ENCODE data around the gene PPP4R3C.
"Not testable (repeated sequence)": the region's sequence is repeated elsewhere in the genome, so short reads cannot be mapped to it uniquely, and the experiment has no call there.

The PPP4R3C gene

DNA sequence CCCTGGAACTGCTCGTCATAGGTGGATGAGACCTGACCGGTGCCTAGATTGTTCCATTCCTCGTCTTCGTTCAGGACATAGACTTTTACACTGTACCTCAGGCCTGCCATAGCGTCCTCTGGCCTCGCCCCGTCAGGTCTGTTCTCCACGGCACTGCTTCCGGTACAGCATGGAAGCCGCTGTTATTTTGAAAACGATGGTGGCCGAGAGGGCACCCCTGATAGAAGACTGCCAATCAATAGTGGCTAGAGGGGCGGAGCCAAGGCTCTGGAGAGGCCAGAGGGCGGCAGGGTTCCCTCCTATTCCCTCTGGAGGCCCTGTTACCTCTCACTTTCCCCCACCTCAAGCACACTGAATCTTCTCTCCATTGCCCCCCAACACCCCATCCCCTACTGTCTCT lies at the start of gene PPP4R3C:
Gene PPP4R3C, minus strand, starts transcription at position 155 of the 400 bp plus-strand sequence. Its CDS starts 45 bp downstream, at position 110.
- no peaks in the 10 kb centered on the region for H3K4me1 ChIP-seq (ENCODE audit: control insufficient read depth, insufficient read depth, low read length)
- no CpG with 5 or more reads among the region's 14 CpGs for WGBS (ENCODE audit: insufficient coverage, insufficient read length)
- H3K36me3 ChIP-seq (ENCODE audit: control insufficient read depth, insufficient read depth, low read length): no peaks in the 10 kb centered on the region
- H3K27ac ChIP-seq (ENCODE audit: low read length): no peak within 1 kb of the TSS
- no peak within 1 kb of the TSS for H3K4me3 ChIP-seq (ENCODE audit: low read length)
- no peaks in the 10 kb centered on the region for H3K27me3 ChIP-seq (ENCODE audit: control insufficient read depth, insufficient read depth, low read length)
- no peak for DNase-seq (ENCODE audit: low read depth, low spot score)
- H3K9me3 ChIP-seq (ENCODE audit: control insufficient read depth, insufficient read depth, low read length): no peaks in the 10 kb centered on the region

DNA sequence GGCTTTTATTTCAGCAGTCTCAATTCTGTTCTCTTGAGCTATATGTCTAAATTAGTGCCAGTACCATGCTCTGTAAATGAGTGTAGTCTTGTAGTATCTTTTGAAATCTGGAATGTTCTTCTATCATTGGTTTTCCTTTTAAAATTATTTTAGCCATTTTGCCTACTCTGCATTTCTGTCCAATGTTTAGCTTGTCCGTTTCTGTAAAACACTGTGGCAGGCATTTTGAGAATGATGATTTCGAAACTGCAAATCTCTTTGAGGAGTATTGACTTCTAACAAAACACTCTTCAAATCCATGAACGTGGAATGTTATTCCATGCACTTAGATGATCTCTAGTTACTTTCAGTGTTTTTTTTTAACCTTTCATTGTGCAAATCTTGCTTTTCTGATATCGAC lies 28.3 kb upstream of the PPP4R3C start:
- no peaks in the 10 kb centered on the region for H3K4me1 ChIP-seq (ENCODE audit: control insufficient read depth, insufficient read depth, low read length)
- H3K9me3 ChIP-seq (ENCODE audit: control insufficient read depth, insufficient read depth, low read length): no peaks in the 10 kb centered on the region
- no CpG with 5 or more reads among the region's 4 CpGs for WGBS (ENCODE audit: insufficient coverage, insufficient read length)
- H3K27ac ChIP-seq (ENCODE audit: low read length): no peak overlapping the region
- H3K4me3 ChIP-seq (ENCODE audit: low read length): no peak overlapping the region
- no peak for DNase-seq (ENCODE audit: low read depth, low spot score)
- H3K27me3 ChIP-seq (ENCODE audit: control insufficient read depth, insufficient read depth, low read length): no peaks in the 10 kb centered on the region
- no peaks in the 10 kb centered on the region for H3K36me3 ChIP-seq (ENCODE audit: control insufficient read depth, insufficient read depth, low read length)

DNA sequence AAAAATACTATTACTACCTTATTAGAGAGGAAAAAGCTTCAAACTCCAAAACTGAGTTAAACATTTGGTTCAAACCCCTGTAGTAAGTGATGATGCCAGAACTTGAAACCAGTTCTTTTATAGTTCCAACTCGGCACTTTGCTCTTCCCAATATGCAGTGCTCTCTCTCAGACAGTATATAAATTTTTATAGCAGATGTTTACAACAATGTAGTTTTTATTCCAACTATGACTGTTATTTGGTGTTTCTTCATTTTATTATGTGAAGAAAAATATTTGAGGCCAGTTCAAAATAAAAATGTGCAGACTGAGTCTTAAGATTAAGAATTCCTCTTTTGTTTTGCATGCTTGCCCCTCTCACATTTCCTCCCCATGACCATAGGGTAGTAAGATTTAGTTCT lies 2.9 kb upstream of the PPP4R3C start:
- H3K4me3 ChIP-seq (ENCODE audit: low read length): no peak overlapping the region
- H3K9me3 ChIP-seq (ENCODE audit: control insufficient read depth, insufficient read depth, low read length): no peaks in the 10 kb centered on the region
- no peak overlapping the region for H3K27ac ChIP-seq (ENCODE audit: low read length)
- H3K27me3 ChIP-seq (ENCODE audit: control insufficient read depth, insufficient read depth, low read length): no peaks in the 10 kb centered on the region
- no CpG with 5 or more reads among the region's 1 CpG for WGBS (ENCODE audit: insufficient coverage, insufficient read length)
- DNase-seq (ENCODE audit: low read depth, low spot score): no peak
- no peaks in the 10 kb centered on the region for H3K36me3 ChIP-seq (ENCODE audit: control insufficient read depth, insufficient read depth, low read length)
- no peaks in the 10 kb centered on the region for H3K4me1 ChIP-seq (ENCODE audit: control insufficient read depth, insufficient read depth, low read length)

DNA sequence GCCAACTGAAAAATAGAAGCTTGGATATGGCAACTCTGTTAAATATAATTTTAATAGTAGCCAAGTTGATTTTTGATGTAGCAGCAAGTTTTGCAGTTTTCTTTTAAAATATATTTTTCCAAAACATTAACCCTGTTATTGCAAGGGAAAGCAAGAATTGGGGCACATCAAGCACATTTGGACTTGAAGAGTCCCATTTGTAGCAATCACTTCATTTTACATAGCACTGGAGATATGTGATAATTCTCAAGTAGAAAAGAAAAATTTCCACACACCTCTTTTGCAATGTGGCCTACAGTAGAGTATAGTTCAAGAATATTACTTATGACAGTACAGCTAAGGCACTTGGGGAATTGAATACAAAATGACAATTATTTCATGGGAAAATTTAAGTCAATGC lies 1.9 kb upstream of the PPP4R3C start:
- no peaks in the 10 kb centered on the region for H3K36me3 ChIP-seq (ENCODE audit: control insufficient read depth, insufficient read depth, low read length)
- H3K4me3 ChIP-seq (ENCODE audit: low read length): no peak overlapping the region
- no peak overlapping the region for H3K27ac ChIP-seq (ENCODE audit: low read length)
- no peak for DNase-seq (ENCODE audit: low read depth, low spot score)
- H3K4me1 ChIP-seq (ENCODE audit: control insufficient read depth, insufficient read depth, low read length): no peaks in the 10 kb centered on the region
- H3K27me3 ChIP-seq (ENCODE audit: control insufficient read depth, insufficient read depth, low read length): no peaks in the 10 kb centered on the region
- H3K9me3 ChIP-seq (ENCODE audit: control insufficient read depth, insufficient read depth, low read length): no peaks in the 10 kb centered on the region

DNA sequence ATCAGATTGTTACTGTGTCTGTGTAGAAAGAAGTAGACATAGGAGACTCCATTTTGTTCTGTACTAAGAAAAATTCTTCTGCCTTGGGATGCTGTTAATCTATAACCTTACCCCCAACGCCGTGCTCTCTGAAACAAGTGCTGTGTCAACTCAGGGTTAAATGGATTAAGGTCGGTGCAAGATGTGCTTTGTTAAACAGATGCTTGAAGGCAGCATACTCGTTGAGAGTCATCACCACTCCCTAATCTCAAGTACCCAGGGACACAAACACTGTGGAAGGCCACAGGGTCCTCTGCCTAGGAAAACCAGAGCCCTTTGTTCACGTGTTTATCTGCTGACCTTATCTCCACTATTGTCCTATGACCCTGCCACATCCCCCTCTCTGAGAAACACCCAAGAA lies 4.0 kb downstream of the PPP4R3C start:
- not testable (repeated sequence) for DNase-seq (ENCODE audit: low read depth, low spot score); H3K36me3 ChIP-seq (ENCODE audit: control insufficient read depth, insufficient read depth, low read length); H3K27me3 ChIP-seq (ENCODE audit: control insufficient read depth, insufficient read depth, low read length); H3K4me3 ChIP-seq (ENCODE audit: low read length); H3K4me1 ChIP-seq (ENCODE audit: control insufficient read depth, insufficient read depth, low read length); H3K9me3 ChIP-seq (ENCODE audit: control insufficient read depth, insufficient read depth, low read length); H3K27ac ChIP-seq (ENCODE audit: low read length)
- WGBS (ENCODE audit: insufficient coverage, insufficient read length): no CpG with 5 or more reads among the region's 5 CpGs

DNA sequence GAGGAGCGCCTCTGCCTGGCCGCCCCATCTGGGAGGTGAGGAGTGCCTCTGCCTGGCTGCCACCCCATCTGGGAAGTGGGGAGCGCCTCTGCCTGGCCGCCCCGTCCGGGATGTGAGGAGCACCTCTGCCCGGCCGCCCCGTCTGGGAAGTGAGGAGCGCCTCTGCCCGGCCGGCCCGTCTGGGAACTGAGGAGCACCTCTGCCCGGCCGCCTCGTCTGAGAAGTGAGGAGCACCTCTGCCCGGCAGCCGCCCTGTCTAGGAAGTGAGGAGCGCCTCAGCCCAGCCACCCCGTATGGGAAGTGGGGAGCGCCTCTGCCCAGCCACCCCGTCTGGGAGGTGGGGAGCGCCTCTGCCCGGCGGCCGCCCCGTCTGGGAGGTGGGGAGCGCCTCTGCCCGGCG lies 4.6 kb downstream of the PPP4R3C start:
- not testable (repeated sequence) for H3K27ac ChIP-seq (ENCODE audit: low read length); H3K4me1 ChIP-seq (ENCODE audit: control insufficient read depth, insufficient read depth, low read length); DNase-seq (ENCODE audit: low read depth, low spot score); H3K27me3 ChIP-seq (ENCODE audit: control insufficient read depth, insufficient read depth, low read length); H3K9me3 ChIP-seq (ENCODE audit: control insufficient read depth, insufficient read depth, low read length); H3K4me3 ChIP-seq (ENCODE audit: low read length); H3K36me3 ChIP-seq (ENCODE audit: control insufficient read depth, insufficient read depth, low read length)
- no CpG with 5 or more reads among the region's 30 CpGs for WGBS (ENCODE audit: insufficient coverage, insufficient read length)

DNA sequence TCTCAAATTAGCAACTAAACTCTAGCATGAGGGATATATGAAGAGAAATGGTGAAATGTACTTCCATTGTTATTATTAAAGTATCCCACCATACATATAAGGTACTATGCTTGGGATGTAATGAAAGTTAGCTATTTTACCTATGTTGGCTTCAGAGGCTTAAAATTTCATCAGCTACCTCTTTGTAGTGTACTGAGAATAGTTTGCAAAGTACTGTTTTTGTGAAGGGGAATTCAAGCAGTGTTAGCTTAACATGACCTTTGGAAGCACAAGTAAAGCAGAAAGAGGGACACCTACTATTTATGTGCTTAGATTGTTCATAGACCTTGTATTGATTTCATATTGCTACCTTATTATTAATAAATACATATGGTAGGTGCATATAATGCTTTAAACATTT lies 11.8 kb downstream of the PPP4R3C start:
- Histone ChIP-seq H3K4me1 (ENCODE audit: control insufficient read depth, insufficient read depth, low read length) (no peaks in the 10 kb centered on the region), H3K27ac (ENCODE audit: low read length) (no peak overlapping the region), H3K36me3 (ENCODE audit: control insufficient read depth, insufficient read depth, low read length) (no peaks in the 10 kb centered on the region), H3K9me3 (ENCODE audit: control insufficient read depth, insufficient read depth, low read length) (no peaks in the 10 kb centered on the region), H3K4me3 (ENCODE audit: low read length) (no peak overlapping the region), H3K27me3 (ENCODE audit: control insufficient read depth, insufficient read depth, low read length) (no peaks in the 10 kb centered on the region)
- DNase-seq (ENCODE audit: low read depth, low spot score): no peak

DNA sequence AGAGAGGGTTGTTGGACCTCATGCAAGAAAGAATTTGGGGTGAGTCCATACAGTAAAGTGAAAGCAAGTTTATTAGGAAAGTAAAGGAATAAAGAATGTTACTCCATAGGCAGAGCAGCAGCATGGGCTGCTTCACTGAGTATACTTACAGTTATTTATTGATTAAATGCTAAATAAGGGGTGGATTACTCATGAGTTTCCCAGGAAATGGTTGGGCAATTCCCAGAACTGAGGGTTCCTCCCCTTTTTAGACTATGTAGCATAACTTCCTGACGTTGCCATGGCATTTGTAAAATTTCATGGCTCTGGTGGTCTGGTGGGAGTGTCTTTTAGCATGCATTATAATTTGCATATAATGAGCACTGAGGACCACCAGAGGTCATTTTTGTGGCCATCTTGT lies 16.7 kb downstream of the PPP4R3C start:
- no peaks in the 10 kb centered on the region for H3K9me3 ChIP-seq (ENCODE audit: control insufficient read depth, insufficient read depth, low read length)
- H3K4me1 ChIP-seq (ENCODE audit: control insufficient read depth, insufficient read depth, low read length): no peaks in the 10 kb centered on the region
- no peak for DNase-seq (ENCODE audit: low read depth, low spot score)
- H3K4me3 ChIP-seq (ENCODE audit: low read length): no peak overlapping the region
- H3K36me3 ChIP-seq (ENCODE audit: control insufficient read depth, insufficient read depth, low read length): no peaks in the 10 kb centered on the region
- no CpG with 5 or more reads among the region's 1 CpG for WGBS (ENCODE audit: insufficient coverage, insufficient read length)
- no peak overlapping the region for H3K27ac ChIP-seq (ENCODE audit: low read length)
- no peaks in the 10 kb centered on the region for H3K27me3 ChIP-seq (ENCODE audit: control insufficient read depth, insufficient read depth, low read length)

DNA sequence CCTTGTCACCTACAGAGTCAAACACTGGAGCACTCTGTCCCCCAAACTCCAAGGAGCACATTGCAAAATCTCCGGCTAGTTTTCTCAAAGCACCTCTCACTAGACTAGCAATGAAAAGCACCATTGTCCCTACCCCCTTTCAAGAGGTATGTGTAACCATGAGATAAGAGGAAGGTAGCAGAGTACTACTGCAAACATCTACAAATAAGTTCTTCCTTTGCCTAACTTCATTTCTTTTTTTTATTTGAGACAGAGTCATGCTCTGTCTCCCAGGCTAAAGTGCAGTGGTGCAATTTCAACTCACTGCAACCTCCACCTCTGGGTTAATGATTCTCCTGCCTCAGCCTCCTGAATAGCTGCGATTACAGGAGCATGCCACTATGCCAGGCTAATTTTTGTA lies 17.7 kb downstream of the PPP4R3C start:
- no peak for DNase-seq (ENCODE audit: low read depth, low spot score)
- H3K27ac ChIP-seq (ENCODE audit: low read length): no peak overlapping the region
- H3K4me1 ChIP-seq (ENCODE audit: control insufficient read depth, insufficient read depth, low read length): no peaks in the 10 kb centered on the region
- no peaks in the 10 kb centered on the region for H3K27me3 ChIP-seq (ENCODE audit: control insufficient read depth, insufficient read depth, low read length)
- H3K4me3 ChIP-seq (ENCODE audit: low read length): no peak overlapping the region
- WGBS (ENCODE audit: insufficient coverage, insufficient read length): no CpG with 5 or more reads among the region's 2 CpGs
- H3K36me3 ChIP-seq (ENCODE audit: control insufficient read depth, insufficient read depth, low read length): no peaks in the 10 kb centered on the region
- no peaks in the 10 kb centered on the region for H3K9me3 ChIP-seq (ENCODE audit: control insufficient read depth, insufficient read depth, low read length)

DNA sequence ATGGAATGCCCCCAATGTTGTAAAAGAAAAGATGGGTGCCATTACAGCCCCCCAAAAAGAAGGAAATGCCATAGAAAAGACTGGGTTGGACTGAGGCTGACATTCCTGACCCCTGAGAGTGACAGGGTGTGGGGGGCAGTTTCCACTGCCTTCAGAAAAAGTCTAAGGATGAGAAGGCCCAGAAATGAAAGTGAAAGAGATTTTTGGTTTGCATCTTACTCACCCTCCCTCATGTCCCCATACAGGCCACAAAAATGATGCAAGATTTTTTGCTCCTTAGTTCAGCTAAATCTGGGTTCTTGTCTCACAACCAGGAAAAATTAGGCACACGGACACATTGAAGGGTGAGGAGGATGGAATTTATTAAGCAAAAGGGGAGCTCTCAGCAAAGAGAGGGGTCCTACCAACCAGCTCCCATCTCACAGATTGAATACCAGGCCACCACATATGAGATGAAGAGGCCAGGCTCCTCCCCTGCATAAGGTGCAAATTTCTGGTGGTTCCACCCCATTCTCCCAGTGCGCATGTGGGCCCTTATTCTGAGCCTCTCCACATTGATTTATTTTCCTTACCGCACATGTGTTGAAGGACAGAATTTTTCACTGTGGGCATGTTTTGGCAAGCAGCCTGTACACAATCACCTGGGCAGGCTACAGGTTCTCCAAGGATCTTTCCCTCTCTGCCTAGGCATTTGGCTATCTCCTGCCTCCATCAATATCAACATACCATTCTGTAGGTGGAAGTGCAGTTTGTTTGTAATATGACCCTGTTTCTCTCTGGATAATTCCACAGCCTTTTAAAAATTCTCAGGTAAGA lies 18.8 kb downstream of the PPP4R3C start:
- Histone ChIP-seq H3K27ac (ENCODE audit: low read length) (no peak overlapping the region), H3K27me3 (ENCODE audit: control insufficient read depth, insufficient read depth, low read length) (no peaks in the 10 kb centered on the region), H3K4me3 (ENCODE audit: low read length) (no peak overlapping the region), H3K4me1 (ENCODE audit: control insufficient read depth, insufficient read depth, low read length) (no peaks in the 10 kb centered on the region), H3K36me3 (ENCODE audit: control insufficient read depth, insufficient read depth, low read length) (no peaks in the 10 kb centered on the region), H3K9me3 (ENCODE audit: control insufficient read depth, insufficient read depth, low read length) (no peaks in the 10 kb centered on the region)
- WGBS (ENCODE audit: insufficient coverage, insufficient read length): no CpG with 5 or more reads among the region's 3 CpGs
- DNase-seq (ENCODE audit: low read depth, low spot score): no peak

DNA sequence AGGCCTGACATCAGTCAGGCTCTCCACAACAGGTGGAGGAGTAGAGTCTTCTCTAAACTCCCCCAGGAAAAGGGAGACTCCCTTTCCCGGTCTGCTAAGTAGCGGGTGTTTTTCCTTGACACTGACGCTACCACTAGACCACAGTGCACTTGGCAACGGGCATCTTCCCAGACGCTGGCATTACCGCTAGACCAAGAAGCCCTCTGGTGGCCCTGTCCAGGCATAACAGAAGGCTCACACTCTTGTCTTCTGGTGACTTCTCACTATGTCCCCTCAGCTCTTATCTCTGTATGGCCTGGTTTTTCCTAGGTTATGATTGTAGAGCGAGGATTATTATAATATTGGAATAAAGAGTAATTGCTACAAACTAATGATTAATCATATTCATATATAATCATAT lies 20.7 kb downstream of the PPP4R3C start:
- not testable (repeated sequence) for H3K27me3 ChIP-seq (ENCODE audit: control insufficient read depth, insufficient read depth, low read length); H3K4me3 ChIP-seq (ENCODE audit: low read length); H3K4me1 ChIP-seq (ENCODE audit: control insufficient read depth, insufficient read depth, low read length); H3K27ac ChIP-seq (ENCODE audit: low read length); H3K36me3 ChIP-seq (ENCODE audit: control insufficient read depth, insufficient read depth, low read length); H3K9me3 ChIP-seq (ENCODE audit: control insufficient read depth, insufficient read depth, low read length); DNase-seq (ENCODE audit: low read depth, low spot score)
- no CpG with 5 or more reads among the region's 7 CpGs for WGBS (ENCODE audit: insufficient coverage, insufficient read length)

Data from iPS DF 6.9 (cell line).